Stromal cell of bone marrow (primary cell): ENCODE results near the gene CD96.

Experiments
- DNase-seq: peaks from one replicate; pipeline ENCODE4 v3.0.0-alpha.2; 2012; ENCODE audit warnings: low read depth

Gene CD96

GRCh38 chr3:111566844-111567243 is 24.8 kb downstream of the CD96 start:
- DNase-seq = no peak

GRCh38 chr3:111568355-111568754 is 26.4 kb downstream of the CD96 start:
- no peak for DNase-seq

- DNase-seq = no peak
These were observed 26.9 kb downstream of the CD96 start for GRCh38 chr3:111568911-111569310.

GRCh38 chr3:111570404-111571030 is 28.5 kb downstream of the CD96 start:
- no peak for DNase-seq

DNA sequence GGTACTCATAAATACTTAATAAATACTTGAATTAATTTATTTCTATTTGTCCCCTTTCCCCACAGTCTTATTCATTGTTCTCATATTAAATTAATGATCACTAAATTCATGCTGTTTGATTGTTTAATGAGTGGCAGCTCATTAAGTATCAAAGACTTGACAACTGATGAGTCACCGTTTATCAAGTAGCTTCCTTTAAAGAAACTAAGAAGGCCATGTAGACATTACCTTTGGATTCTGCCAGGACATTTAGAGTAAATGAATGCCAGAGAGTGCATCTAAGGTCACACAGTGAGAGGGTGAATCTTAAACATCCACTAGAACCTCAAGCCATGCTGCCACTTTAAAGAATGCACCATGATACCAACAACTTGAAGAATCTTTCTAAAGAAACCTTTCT is 29.3 kb downstream of the CD96 start:
- no peak for DNase-seq

GRCh38 chr3:111571907-111572460 is 30.0 kb downstream of the CD96 start:
- DNase-seq = no peak

DNA sequence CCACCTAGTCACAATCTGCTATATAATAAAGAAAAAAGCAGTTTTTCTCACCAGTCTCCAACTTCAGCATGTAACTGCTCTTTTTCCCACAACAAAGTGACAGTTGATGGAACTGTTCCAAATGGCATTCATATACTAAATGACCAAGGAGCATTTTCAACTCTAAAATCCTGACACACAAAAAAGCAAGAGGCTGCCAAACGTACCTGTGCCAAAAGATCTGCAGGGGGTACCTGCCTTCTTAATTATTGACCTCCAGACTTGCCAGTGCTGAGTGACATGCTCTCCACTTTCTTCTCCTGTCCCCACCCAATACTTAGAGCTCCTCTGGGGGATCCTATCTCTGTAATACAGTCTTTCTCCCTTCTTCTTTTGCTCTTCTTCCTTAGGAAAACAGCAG is 35.1 kb downstream of the CD96 start:
- DNase-seq = no peak

DNA sequence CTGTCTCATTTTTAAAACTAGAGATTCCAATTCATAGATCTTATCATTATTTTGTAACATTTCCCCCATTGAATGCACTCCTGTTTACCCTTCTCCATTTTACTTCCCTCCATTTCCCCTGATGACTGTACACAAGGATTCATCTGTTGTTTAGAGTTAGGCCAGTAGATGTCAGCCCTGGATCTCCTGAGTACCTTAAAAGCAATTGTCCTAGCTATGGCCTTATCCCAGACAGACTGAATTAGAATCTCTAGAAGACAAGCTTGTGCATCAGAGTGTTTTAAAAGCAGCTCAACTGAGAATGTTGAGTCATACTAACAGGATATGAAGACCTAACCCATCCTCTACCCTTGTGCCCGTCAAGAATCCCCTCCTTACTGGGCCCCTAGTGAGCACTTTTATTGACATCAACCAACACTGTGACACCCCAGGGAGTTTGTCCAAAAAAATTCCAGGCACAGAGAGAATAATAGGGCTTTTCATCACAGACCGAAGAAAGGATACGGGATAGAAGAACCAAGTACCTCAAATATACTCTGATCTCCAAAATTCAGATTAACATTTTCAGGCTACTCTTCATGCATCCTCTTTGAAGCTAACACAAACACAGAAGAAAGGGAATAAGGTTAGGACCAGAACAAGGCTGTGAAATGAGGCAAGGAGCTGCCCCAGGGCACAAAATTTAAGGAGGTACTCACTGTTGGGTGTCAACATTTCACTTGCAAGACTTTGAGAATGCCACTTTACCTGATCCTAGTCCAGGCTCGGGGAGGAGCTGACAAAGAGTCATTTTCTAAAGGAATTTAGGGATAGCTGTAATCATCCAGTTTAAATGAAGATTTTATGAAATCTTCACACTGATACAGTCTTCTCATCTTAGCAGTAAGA is 36.0 kb downstream of the CD96 start:
- peak; percentile 73 for DNase-seq

DNA sequence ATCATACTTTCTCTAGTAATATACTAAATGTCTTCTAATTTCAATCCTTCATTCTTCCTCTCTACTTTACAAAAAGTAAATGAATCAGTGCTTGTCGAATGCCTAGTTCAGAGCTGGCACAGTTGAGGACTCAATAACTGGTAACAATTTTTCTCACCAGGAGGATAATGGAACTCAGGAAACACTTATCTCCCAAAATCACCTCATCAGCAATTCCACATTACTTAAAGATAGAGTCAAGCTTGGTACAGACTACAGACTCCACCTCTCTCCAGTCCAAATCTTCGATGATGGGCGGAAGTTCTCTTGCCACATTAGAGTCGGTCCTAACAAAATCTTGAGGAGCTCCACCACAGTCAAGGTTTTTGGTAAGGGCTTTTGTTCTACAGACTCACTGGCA is 36.9 kb downstream of the CD96 start:
- DNase-seq = no peak

DNA sequence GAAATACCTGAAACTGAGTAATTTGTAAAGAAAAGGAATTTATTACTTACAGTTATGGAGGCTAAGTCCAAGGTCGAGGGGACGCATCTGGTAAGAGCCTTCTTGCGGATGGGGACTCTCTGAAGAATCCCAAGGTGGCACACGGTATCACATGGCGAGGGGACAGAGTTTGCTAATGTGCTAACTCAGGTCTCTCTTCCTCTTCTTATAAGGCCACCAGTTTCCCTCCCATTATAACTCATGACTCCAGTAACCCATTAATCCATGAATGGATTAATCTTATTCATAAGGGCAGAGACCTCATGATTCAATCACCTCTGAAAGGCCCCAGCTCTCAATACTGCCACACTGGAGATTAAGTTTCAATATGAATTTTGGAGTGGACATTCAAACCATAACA is 37.5 kb downstream of the CD96 start:
- DNase-seq = no peak

GRCh38 chr3:111581403-111582119 is 39.6 kb downstream of the CD96 start:
- no peak for DNase-seq

DNA sequence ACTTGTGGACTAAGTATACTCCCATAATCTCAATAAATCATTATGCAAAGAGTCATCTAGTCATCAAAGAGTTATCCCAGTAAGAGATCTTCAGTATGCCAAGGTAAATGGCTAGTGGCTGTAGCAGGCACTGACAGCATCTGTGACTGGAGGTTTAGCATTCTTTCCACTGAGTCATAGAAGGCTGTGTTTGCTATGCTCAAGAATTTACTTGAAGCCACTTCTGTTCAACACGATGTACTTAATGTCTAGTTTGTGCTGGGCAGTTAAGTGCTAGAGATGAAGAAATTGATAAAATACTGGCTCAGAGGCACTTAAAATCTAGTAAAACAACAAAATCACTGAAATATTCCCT is 40.1 kb downstream of the CD96 start:
- peak; percentile 52 for DNase-seq

DNA sequence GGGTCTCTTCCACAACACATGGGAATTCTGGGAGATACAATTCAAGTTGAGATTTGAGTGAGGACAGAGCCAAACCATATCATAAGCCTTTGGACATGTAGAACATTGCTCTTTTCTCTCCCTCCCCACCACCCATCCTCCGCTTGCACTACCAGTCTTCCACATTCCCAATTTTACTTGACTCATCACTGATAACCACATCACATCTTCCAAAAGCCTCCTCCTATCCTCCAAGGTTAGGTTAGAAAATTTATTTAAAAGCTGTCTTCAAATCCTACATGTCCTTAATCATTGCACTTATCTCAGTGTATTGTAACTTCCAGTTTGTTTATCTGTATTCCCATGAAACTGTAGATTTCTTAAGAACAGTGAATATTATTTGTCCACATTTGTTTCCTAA is 42.7 kb downstream of the CD96 start:
- no peak for DNase-seq

DNA sequence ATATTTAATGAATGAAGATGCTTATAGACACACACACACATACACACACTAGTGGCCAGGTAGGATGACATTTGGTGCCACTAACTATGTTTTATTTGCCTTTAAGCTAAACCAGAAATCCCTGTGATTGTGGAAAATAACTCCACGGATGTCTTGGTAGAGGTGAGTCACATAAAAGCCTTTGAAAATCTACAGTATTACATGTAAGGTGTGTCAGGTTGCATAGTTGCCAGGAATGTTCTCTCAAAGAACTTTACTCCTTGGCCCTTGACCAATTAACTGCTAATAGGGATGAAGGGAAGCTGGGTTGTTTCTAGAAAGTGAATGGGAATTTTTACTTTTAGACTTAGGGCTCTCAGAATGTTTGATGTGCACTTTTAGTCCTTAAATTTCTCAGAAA is 43.2 kb downstream of the CD96 start:
- no peak for DNase-seq

DNA sequence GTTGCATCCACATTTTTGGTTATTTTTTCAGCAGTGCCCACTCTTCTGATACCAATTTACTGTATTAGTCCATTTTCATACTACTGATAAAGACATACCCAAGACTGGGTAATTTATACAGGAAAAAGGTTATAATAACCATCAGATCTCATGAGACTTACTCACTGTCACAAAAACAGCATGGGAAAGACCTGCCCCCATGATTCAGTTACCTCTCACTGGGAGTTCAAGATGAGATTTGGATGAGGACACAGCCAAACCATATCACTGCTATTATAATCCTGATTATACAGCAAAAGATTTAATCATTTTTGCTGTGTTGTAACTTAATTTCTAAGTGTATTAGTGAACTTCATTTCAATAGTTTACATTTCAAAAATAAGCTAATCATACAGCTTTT is 46.5 kb downstream of the CD96 start:
- peak; percentile 21 for DNase-seq

GRCh38 chr3:111589303-111590142 is 47.5 kb downstream of the CD96 start:
- peak; percentile 9 for DNase-seq

DNA sequence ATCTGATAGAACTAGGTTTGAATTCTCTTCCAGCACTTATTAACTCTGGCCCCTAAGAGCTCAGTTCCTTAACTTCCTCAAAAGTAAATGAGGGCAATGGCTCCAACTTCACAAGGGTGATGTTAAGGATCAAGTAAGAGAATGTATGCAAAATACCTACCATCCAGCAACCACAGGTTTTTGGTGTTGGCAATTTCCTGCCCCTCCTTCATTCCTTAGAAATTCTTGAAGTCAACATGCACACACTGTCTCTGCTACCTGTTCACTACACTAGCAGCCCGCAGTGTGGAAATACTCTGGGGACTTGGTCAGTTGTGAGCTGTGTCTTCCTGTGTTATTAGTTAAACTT is 48.1 kb downstream of the CD96 start:
- no peak for DNase-seq

- DNase-seq = no peak
These were observed 49.6 kb downstream of the CD96 start for GRCh38 chr3:111591555-111591954.

- no peak for DNase-seq
These were observed 50.1 kb downstream of the CD96 start for GRCh38 chr3:111592143-111592542.

DNA sequence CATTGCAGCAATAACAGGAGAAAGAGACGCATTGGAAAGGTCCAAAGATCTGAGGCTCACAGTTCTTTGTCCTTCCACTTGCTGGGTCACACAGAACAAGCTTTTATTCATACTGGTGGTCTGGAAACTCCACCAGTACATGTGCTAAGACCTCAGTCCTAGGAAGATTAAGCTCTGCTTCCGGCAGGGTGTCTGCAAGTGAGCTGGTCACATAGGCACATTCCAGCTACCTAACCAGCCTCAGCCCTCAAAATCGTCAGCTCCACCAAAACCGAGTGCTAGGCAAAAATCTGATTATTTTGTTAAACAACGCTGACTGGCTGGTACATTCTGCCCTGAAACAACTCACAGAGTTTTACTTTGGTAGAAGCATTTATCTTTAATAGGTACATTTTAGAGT is 50.9 kb downstream of the CD96 start:
- DNase-seq = no peak

- DNase-seq = no peak
These were observed 51.7 kb downstream of the CD96 start for GRCh38 chr3:111593666-111594065.

GRCh38 chr3:111594205-111594604 is 52.2 kb downstream of the CD96 start:
- DNase-seq = peak; percentile 17
